A549 (cell line): Measurements from ENCODE around the gene LY6G5C.

Experiments
- CBX2 ChIP-seq: fragments of 200-600 bp; sonication (generic); IDR thresholded peaks from 2 replicates; pipeline ENCODE4 v1.6.1; 2016; ENCODE audit warnings: low read depth, mild to moderate bottlenecking, borderline replicate concordance
- CHD2 ChIP-seq: fragments of 150-350 bp; IDR thresholded peaks from 2 replicates; pipeline ENCODE4 v1.6.1; 2014; ENCODE audit warnings: low read length; ENCODE audit not compliant: partially characterized antibody
- E2F6 ChIP-seq: IDR thresholded peaks from 2 replicates; pipeline ENCODE4 v1.6.1; 2012; ENCODE audit warnings: low read depth, borderline replicate concordance
- HEYL ChIP-seq: fragments of 250-450 bp; sonication (Bioruptor Pico); IDR thresholded peaks from 2 replicates; pipeline ENCODE4 v1.8.0; 2021; ENCODE audit warnings: mild to moderate bottlenecking, moderate library complexity
- JUNB ChIP-seq: fragments of >200 bp; sonication (Bioruptor Twin); formaldehyde crosslinking; IDR thresholded peaks from 2 replicates; pipeline ENCODE4 v1.6.1; 2016
- MYC ChIP-seq: IDR thresholded peaks from 2 replicates; pipeline ENCODE4 v1.6.1; 2012; ENCODE audit warnings: mild to moderate bottlenecking, inconsistent platforms, low read length, improper control_type of control experiment, borderline replicate concordance
- PHF8 ChIP-seq: fragments of 200-600 bp; sonication (generic); IDR thresholded peaks from 2 replicates; pipeline ENCODE4 v1.6.1; 2016; ENCODE audit warnings: low read depth, mild to moderate bottlenecking, antibody characterized with exemption, moderate library complexity, borderline replicate concordance
- POLR2A ChIP-seq: IDR thresholded peaks from 2 replicates; pipeline ENCODE4 v1.6.1; 2012; ENCODE audit warnings: mild to moderate bottlenecking, low read length
- RFX5 ChIP-seq: fragments of 450-650 bp; IDR thresholded peaks from 2 replicates; pipeline ENCODE4 v1.7.1; 2014; ENCODE audit warnings: antibody characterized with exemption, mild to moderate bottlenecking, moderate library complexity
- SREBF2 ChIP-seq: fragments of 450-650 bp; IDR thresholded peaks from 2 replicates; pipeline ENCODE4 v1.6.1; 2014; ENCODE audit warnings: mild to moderate bottlenecking, moderate library complexity
- TF ChIP-seq, protein P1 (sequence below): fragments of >200 bp; sonication (Bioruptor Twin); formaldehyde crosslinking; IDR thresholded peaks from 3 replicates; pipeline ENCODE4 v1.5.1; 2016

GRCh38 chr6:31702405-31702818 lies 21.5 kb upstream of the LY6G5C start:
- TF ChIP-seq, protein P1, sequence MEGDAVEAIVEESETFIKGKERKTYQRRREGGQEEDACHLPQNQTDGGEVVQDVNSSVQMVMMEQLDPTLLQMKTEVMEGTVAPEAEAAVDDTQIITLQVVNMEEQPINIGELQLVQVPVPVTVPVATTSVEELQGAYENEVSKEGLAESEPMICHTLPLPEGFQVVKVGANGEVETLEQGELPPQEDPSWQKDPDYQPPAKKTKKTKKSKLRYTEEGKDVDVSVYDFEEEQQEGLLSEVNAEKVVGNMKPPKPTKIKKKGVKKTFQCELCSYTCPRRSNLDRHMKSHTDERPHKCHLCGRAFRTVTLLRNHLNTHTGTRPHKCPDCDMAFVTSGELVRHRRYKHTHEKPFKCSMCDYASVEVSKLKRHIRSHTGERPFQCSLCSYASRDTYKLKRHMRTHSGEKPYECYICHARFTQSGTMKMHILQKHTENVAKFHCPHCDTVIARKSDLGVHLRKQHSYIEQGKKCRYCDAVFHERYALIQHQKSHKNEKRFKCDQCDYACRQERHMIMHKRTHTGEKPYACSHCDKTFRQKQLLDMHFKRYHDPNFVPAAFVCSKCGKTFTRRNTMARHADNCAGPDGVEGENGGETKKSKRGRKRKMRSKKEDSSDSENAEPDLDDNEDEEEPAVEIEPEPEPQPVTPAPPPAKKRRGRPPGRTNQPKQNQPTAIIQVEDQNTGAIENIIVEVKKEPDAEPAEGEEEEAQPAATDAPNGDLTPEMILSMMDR: no peak
- TF ChIP-seq JUNB (no peak), HEYL (CRISPR knock-in tag) (no peak), RFX5 (no peak), POLR2A (no peak), PHF8 (no peak), SREBF2 (no peak), MYC (no peak), E2F6 (no peak), CBX2 (no peak), CHD2 (no peak)
